GM12801 (cell line): Measurements from ENCODE around the gene RNF166.

Source experiments
- CTCF ChIP-seq: IDR thresholded peaks from one replicate; pipeline ENCODE4 v1.5.1; 2011; ENCODE audit warnings: control low read depth; ENCODE audit not compliant: insufficient read length; ENCODE audit errors: extremely low read depth

The RNF166 gene

GRCh38 chr16:88678224-88678979, 27.8 kb downstream of the RNF166 start:
- TF ChIP-seq CTCF, result no peak

GRCh38 chr16:88677721-88678120, 28.5 kb downstream of the RNF166 start:
- TF ChIP-seq CTCF, result no peak

GRCh38 chr16:88676502-88677242, 29.5 kb downstream of the RNF166 start:
- no peak for TF ChIP-seq CTCF

- no peak for TF ChIP-seq CTCF
Measured at GRCh38 chr16:88673716-88674379, 32.4 kb downstream of the RNF166 start.

- no peak for TF ChIP-seq CTCF
Measured at GRCh38 chr16:88672776-88673175, 33.4 kb downstream of the RNF166 start.

- no peak for TF ChIP-seq CTCF
Measured at GRCh38 chr16:88671806-88672205, 34.4 kb downstream of the RNF166 start.

- TF ChIP-seq CTCF, result no peak
Measured at GRCh38 chr16:88669980-88670379, 36.2 kb downstream of the RNF166 start.
